Stimulated activated CD4-positive, alpha-beta T cell treated with anti-CD3 and anti-CD28 coated beads, Interleukin-4, amount 100 ng/mL, for 1 hour (primary cell): ENCODE results near the gene SOCS6.
"Not testable (repeated sequence)": the region's sequence is repeated elsewhere in the genome, so short reads cannot be mapped to it uniquely, and the experiment has no call there.

Experiments
- DNase-seq: peaks from one replicate; pipeline ENCODE4 v3.0.0-alpha.2; 2020

The SOCS6 gene

DNA sequence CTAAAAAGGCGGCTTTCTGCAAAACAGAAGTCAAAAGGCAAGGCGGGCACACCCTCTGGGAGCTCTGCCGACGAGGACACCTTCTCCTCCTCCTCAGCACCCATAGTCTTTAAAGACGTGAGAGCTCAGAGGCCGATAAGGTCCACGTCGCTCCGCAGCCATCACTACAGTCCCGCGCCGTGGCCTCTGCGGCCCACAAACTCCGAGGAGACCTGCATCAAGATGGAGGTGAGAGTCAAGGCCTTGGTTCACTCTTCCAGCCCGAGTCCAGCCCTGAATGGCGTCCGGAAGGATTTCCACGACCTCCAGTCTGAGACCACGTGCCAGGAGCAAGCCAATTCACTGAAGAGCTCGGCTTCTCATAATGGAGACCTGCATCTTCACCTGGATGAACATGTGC, 36.1 kb downstream of the SOCS6 start:
- no peak for DNase-seq

DNA sequence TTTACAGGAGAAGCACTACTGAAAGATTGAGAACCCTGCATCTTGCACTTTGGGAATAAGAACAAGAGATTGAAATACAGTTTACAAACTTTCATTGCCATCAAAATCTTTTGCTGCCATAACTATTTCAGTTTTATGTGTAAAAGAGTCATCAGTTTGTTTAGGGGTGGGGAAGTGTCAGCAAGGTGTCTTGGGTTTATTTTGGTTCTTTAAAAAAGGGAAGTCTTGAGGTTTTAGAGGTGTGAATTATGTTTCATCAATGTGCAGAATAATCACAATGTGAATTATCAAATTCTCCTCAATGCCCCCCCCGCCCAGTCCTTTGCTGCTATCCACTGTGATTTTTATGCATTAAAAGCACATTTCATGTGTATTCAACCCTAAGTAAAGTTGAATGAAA, 37.4 kb downstream of the SOCS6 start:
- no peak for DNase-seq

DNA sequence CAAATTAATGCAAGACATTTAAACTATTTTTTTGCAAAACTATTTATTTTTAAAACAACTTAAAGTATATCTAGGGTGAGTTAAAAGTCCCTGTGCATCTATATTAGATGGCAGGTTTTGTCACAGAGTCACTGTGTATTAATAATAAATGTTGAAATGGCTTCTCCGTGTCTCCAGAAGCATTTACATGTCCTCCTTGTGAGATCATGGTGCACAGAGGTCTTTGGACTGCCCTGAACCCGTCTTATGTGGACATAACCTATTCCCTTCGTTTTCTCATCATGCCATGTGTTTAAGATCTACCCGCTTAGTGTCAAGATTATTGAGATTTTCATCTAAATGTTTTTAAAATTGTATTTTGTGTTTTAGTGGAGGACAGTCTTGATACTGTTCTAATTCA, 39.3 kb downstream of the SOCS6 start:
- DNase-seq, result no peak

DNA sequence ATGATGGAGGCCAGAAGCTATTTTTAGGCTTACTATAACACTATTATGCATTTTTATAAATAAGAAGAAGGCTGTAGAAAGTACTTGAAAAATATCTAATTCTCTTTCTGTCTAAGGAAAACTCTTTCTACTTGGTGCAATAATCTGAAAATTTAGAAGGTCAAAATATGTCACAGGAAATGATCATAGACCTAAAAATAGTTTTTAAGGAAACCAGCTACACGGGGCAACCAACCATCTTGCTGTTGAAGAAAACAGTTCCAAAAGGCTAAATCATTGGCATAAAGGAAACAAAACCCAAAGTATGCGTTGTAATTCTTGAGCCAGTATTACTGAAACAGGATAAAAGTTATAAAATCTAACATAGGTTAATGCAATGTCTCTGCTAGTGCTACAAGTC, 40.2 kb downstream of the SOCS6 start:
- no peak for DNase-seq

DNA sequence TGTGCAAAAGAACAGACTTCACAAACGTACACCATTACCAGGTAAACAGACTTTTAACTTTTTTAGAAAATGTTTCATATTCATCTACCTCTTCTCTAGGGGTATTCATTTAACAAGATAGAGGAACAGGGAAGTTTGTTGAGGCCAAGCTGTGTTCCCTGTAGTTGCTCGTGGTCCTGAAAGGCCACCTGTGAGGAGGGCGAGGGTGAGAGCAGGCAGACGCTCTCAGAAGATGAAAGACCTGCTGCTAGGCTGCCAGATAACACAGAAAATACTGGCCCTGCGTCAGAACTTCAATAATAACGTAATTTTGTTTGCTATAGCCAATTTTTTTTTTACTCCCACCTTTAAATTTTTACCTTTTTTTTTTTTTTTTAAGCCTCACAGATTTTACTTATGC, 42.0 kb downstream of the SOCS6 start:
- DNase-seq, result no peak

DNA sequence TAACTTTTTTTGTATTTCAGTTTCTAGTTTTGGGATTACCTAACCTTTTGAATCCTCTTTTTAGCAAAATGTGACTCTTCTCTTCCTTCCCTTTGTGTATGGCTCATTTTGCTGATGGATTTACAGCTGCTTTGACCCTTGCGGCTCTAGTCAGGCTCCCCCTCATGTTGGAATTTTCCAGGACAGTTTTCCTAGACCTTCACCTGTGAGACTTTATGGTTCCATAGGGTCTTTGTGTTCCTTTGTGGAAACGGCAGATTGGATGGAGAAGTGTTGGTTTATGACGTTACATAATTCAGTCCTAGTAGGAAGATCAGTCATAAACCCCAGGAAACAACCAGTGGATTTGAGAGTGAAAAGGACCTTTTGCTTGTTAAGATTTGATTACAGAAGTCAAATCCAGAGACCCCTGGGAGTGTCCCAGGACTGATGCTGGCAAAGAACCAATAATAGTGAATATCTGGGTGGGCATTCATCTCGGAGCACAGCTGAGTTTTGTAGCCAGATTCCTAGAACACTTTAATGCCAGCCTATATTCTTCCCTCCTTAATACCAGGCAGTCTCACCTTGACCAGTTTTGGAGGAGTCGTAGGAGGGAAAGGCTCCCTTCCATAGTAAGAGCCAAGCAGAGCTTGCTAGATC, 42.7 kb downstream of the SOCS6 start:
- no peak for DNase-seq

DNA sequence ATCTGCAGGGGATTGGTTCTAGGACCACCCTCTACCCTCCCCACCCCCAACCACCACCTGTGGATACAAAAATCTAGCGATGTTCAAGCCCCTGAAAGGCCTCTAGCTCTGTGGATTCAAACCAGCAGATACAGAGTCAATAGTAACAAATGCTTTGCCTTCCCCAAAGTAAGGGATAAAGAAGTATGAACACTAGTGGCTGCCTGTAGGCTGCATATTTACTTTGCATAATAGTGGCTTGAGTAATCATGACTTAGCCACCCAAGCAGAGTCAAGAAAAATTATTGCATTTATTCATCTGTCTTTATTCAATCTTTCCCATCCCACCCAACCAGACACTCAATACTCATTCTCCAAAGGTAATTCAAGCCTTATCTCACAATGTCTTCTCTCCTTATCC, 43.8 kb downstream of the SOCS6 start:
- no peak for DNase-seq

DNA sequence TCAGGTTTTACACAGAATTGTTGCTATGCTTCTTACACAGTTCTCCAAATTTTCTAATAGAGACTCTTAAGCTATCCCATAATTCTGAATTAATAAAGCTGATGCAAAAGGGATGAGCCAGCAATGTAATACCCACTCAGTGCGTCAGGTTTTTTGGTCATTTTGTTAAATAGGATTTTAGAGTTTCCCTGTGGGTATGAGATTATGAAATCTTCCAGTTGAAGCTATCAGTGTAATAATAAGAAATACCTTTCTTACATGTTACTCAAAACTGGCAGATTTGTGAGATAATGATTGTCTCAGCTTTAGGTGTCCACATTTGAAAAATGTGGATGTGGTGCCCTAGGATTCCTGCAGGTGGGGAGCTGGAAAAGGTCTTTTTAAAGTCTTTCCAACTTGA, 44.5 kb downstream of the SOCS6 start:
- no peak for DNase-seq

DNA sequence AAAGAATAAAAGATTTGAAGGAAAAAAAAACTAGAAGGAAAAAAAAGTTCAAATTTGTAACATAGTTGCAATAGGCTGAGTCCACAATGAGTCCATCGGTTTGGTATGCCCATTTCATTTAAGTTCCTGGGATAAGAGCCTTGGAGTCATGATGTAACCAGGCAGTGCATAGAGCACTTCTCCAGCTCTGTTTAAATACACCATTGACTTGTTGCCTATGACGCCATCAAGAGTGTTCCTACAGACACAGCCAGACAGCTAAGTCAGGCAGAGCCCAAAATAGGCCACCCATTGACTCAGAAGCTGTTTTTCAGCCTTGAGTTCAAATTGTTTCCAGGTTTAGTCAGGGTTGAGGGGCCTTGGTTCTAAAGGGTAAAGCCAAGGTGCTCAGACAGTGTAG, 44.9 kb downstream of the SOCS6 start:
- no peak for DNase-seq

DNA sequence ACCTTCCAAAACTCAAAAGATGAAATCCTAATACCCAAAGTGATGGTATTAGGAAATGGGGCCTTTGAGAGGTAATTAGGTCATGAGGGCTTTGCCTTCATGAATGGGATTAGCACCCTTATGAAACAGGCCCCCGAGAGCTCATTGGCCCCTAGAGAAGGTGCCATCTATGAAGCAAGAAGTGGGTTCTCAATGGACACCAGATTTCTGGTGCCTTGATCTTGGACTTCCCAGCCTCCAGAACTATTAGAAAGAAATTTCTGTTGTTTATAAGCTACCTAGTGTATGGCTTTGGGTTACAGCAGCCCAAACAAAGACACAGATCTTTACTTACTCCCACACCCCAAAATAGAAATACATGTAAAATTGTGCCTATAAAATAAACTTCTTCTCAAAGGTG, 45.4 kb downstream of the SOCS6 start:
- DNase-seq, result no peak

DNA sequence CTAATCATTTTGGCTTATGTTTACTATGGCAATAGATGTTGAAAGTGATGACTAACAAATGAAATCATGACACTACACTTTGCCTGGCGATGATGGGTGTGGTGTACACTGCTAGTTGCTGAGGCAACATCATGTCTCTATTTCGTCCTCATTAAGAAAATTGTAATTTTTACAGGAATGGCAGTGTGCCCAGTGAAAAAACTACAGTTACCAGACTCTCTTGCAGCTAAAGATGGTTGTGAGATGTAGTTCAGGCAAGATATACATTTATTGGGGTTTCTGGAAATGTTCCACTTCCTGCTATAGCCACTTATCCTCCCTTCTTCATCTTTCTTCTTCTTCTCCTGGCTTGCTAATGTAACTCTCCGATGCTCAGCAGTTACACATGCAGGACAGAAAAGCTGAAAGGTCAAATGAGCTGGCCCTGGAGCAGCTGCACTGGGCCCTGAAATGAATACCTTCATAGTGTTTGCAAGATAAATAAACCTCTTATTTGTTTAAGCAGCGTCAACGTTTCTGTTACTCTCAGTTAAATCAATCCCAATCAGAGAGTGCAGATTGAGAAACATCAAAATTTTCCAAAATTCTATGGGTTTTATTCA, 46.0 kb downstream of the SOCS6 start:
- DNase-seq, result no peak

DNA sequence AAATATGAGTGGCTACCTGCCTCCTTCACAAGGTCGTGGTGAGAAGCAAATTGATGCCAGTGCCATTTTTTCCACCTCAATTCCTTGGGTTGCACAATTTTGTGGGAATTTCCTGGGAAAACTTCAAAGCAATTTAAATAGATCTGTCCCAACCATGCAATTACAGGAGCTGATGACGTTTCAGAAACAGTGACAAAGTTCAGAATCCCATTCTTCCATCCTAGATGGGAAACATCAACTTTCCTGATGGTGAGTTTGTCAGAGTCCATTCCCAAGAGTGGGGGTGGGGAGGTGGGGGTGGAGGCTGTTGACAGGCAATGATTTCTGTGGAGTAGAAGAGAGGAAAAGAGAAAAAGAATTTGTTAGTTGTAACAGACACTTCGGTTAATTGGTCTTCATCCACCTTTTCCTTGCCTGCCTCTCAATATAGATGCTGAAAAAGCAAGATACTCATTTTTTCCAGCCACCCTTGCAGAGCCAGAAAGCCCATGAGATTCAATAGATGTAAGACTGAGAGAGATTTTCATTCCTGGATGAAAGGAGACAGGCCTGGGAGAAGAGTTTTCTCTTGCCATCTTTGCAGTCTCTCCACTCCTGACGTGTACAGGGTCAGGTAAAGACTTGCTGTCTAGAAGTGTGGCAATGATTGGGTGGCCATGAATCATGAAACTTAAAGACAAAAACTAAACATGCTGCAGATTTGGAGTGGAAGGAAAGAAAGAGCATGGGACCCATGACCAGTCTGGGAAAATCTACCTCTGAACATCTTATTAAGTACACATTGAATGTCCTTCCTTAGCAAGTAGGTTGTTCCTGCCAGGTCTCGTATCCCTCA, 47.3 kb downstream of the SOCS6 start:
- no peak for DNase-seq

DNA sequence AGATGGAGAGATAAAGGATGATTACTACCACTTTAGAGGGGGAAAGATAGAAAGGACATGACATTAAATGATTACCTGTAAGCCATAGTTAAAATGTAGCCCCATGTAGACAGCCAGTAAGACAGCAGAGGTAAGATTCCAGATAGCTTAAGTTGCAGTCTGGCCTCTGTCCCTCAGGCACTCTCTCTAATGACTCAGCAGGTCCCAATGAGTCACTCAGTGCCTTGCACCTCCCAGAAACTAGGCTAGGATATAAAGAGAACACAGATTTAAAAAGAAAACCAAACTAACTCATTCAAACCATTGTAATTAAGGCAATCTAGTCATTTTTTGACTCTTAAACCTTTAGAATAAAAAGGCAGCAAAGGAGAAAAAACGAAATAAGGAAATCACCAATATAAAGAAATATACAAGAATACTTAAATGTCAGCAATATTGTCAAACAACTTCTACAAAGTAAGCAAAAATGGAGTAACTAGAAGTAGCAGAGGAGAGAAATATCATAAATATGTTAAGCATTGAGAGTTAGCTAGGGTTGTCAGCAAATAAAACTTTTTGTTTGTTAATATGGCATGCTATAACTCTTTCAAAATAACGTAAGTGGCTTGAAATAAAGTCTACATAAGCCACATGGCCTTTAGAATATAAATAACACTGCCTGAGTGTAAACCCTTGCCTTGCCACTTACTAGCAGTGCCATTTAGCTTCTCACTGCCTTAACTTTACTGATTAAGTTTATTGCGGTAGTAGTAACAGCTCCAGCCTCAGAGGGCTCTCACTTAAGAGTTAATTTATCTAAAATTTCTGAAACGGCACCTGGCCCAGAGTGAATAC, 48.5 kb downstream of the SOCS6 start:
- no peak for DNase-seq

DNA sequence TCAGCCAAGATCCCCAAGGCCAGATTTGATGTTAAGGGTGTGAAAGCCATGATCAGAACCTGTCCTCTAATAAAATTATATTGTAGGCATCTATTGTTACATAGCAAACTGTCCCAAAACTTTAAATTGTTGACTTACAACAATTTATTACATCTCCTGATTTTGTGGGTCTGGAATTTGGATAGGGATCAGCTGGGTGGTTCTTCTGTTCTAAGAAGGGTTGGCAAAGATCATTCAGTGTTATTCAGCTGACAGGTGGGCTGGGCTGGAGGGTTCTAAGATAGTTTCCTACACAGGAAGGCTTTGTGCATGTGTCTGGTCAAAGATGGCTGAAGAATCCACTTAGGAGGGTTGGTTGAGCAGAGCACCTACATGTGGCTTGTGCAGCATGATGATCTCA, 50.0 kb downstream of the SOCS6 start:
- no peak for DNase-seq

DNA sequence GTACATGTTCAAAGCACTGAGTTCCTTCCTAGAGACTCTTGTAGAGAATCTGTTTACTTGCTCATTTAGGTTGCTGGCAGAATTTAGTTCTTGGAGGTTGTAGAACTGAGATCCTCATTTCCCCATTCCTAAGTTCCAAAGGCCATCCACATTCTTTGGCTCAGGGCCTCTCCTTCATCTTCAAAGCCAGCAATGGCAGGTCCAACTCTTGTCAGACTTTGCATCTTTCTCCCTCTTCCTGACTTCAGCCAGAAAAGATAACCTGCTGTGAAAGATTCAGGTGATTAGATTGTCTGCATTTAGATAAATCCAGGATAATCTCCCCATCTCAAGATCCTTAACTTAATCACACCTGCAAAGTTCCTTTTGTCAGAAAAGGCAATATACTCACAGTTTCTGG, 51.1 kb downstream of the SOCS6 start:
- DNase-seq, result no peak

DNA sequence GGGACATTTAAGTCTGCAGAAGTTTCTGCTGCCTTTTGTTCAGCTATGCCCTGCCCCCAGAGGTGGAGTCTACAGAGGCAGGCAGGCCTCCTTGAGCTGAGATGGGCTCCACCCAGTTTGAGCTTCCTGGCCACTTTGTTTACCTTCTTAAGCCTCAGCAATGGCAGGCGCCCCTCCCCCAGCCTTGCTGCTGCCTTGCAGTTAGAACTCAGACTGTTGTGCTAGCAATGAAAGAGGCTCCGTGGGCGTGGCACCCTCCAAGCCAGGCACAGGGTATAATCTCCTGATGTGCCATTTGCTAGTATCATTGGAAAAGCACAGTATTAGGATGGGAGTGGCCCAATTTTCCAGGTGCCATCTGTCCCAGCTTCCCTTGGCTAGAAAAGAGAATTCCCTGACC, 59.6 kb downstream of the SOCS6 start:
- not testable (repeated sequence) for DNase-seq

DNA sequence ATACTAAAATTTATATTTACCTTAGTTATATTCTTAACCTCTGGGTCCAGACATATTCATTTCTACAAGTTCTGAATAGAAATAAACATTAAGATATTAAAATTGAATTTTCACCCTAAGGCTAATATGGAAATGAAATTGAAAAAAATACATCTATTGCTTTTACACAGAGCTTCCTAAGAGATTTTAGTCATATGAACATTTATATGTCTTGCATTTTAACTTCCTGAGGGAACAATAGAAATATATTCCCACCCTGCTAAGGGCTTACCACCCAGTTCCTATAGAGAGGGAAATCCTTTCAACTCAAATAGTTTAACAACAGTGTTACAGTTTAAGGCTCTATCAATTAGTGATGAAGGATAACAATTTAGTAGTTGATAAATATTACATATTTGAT, 60.5 kb downstream of the SOCS6 start:
- no peak for DNase-seq

DNA sequence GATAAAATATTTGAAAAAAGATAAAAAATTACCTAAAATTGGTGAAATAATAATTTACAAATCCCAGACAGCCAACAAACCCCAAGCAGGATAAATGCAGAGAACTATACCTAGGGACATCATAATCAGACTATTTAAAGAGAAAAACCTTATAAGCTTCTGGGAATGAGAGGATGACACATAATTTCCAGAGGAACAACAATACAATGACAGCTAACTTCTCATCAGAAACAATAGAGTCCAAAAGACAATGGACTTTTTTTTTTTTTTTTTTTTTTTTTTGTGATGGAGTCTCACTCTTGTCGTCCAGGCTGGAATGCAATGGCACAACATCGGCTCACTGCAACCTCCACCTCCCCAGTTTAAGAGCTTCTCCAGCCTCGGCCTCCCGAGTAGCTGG, 65.2 kb downstream of the SOCS6 start:
- DNase-seq, result no peak

DNA sequence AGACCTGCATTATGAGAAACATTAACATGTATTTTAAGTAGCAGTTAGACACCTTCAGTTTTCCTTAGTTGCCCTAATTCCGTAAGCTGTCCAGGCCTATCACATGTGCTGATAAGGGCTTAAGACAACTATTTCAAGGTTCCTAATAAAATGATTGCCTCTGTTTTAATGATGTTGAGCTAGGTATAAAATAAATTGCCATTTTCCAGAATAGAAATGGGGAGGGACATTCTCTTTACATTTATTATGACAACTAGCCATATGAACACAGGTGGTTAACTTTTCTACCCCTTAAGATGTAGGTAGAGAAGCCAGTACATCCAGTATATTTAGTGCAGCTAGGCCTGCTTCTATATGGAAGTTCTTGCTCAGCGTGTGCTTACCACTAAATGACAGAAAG, 65.9 kb downstream of the SOCS6 start:
- DNase-seq, result no peak

DNA sequence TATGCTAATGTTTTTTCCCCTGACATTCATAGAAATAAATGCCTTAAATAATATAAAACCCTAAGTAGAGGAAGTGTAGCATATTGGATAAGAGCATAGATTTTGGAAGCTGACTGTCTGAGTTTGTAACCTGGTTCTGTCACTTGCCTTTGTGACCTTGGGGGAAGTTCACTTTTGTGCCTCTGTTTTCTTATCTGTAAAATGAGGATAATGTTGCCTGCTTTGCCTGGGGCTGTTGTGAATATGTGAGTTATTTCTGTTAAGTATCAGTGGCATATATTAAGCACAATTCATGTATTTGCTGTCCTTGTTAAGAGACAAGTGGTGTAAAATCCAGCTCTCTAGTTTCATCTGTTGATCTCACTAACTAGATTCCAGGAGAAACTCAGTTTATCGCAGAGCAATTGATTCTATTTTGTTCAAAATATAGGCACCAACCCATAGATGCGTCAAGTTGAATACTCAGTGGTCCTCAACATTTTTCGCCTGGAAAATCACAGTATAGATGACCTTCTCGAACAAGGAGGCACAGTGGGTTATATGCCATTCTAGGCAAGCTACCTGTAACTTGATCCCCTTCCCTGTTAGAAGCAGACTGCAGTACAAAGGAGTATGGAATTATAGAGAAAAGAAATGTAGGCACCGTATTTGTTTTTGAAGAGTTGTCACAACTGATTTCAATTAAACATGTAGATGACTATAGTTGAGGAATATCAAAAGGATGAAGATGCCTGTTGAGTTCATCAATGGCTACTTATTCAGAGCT, 67.0 kb downstream of the SOCS6 start:
- DNase-seq, result no peak

DNA sequence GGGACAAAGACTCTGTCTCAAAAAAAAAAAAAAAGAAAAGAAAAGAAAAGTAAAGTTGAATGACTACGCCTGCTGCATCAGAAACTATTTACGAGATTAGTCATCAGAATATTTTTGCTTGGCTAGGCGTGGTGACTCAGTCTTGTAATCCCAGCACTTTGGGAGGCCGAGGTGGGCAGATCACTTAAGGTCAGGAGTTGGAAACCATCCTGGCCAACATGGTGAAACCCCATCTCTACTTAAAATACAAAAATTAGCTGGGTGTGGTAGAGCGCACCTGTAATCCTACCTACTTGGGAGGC, 69.2 kb downstream of the SOCS6 start:
- DNase-seq, result not testable (repeated sequence)

DNA sequence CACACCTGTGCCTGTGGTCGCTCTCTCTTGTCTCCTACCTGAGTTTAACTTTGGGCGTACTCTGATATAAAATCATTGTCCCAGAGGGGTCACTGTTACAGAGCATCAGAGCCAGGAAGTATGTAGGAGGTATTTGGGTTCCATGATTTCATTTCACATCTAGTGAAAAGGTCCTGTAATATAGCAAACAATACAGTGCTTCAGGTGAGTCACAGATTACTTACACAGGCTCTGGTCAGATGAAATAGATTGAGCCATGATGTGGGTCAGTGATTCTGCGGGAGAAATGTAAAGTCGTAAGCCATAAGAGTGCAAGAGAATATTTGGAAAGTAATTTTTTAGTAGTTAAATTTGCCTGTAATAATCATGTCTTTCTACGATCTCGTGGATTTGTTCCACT, 70.2 kb downstream of the SOCS6 start:
- no peak for DNase-seq

DNA sequence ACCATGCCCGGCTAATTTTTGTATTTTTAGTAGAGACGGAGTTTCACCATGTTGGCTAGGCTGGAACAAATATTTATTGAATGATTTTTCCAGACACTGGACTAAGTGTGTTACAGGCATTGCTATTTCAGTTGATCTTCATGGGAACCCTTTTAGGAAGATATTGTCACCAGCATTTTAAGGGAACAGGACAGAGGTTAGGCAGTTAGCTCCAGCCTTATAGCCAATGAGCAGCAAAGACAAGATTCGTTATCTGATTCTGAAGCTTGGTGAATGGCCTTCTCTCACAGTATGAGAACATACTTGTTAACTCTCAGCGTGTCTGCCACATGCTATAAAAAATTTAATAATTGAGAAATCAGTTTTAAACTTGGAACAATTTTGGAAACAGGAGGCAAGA, 73.4 kb downstream of the SOCS6 start:
- no peak for DNase-seq
